Activated naive CD8-positive, alpha-beta T cell treated with anti-CD3 and anti-CD28 coated beads, Interleukin-2, amount 50 U/mL, for 16 hours (primary cell): Measurements from ENCODE around the gene ARL13B.
"Not testable (repeated sequence)": the region's sequence is repeated elsewhere in the genome, so short reads cannot be mapped to it uniquely, and the experiment has no call there.

Experiments
- DNase-seq: peaks from one replicate; pipeline ENCODE4 v3.0.0-alpha.2; 2020; ENCODE audit warnings: low read depth, low spot score

The ARL13B gene

GRCh38 chr3:93979850-93980676, at the start of gene ARL13B:
Gene ARL13B (plus strand): TSS chr3:93980155. CDS start chr3:93980424, 269 bp downstream.
- DNase-seq, result peak; percentile 89

- DNase-seq, result no peak
Measured at GRCh38 chr3:93931597-93932229, 48.2 kb upstream of the ARL13B start.

DNA sequence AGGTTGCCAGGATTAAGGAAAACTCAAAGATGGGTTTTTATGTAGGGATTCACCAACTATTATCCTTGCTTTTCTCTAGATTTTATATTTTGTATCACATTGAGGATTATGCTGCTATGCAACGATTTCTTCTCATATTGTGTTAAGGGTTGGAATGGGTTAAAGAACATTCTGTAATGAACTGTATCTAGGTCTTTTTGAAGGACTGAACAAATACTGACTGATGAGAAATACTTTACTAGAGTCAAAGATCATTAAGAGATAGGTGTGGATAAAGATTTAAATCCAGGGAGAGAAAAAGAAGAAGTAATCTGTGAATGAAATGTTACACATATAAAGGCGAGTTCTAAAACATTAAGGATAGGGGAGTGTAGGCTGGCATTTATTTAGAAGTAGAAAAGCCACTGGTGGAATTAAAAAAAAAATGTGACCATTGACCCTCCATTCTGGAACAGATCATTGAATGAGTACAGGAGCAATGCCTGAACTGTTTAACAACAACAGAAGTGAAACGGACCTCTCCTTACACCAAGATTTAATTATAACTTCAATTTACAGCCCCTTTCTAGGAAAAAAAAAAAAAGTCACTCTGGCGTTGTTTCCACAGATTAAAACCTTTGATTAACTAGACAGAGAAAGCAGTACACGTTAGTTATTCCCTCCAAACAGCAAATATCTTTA, 45.4 kb upstream of the ARL13B start:
- no peak for DNase-seq

GRCh38 chr3:93936549-93936948, 43.4 kb upstream of the ARL13B start:
- no peak for DNase-seq

DNA sequence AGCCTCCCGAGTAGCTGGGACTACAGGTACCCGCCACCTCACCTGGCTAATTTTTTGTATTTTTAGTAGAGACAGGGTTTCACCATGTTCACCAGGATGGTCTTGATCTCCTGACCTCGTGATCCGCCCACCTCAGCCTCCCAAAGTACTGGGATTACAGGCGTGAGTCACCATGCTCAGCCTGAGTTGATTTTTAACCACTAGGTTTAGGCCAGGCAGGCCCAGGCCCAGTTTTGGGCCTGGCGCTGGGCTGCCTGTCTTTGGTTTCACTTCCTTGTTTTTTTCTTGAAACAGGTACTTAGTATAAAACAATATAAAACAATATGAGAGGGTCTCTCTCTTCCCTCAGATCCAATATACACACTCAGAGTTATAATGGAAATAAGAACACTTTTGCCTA, 42.5 kb upstream of the ARL13B start:
- DNase-seq, result not testable (repeated sequence)

DNA sequence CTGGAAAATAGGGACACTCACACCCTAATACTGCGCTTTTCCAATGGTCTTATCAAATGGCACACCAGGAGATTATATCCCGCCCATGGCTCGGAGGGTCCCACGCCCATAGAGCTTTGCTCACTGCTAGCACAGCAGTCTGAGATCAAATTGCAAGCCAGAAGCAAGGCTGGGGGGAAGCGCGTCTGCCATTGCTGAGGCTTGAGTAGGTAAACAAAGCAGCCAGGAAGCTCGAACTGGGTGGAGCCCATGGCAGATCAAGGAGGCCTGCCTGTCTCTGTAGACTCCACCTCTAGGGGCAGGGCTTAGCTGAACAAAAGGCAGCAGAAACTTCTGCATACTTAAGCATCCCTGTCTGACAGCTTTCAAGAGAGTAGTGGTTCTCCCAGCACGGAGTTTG, 30.0 kb upstream of the ARL13B start:
- DNase-seq, result not testable (repeated sequence)

DNA sequence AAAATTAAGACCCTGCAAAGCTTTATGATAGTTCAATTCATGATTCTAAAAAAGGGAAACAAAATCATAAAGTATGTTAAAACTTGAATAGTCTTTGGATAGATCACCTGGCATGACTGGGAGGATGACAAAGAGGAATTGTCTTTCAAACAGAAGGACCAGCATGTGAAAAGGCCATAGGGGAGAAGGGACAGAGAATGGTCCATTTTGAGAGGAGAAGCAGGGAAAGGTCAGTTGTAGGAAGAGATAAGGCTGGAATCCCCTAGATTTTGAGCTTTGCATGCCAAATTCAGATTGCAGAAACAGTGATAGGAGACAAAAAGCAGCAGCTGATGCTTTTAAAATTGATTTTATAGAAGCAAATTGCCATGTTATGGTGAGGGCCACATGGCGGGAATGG, 18.9 kb upstream of the ARL13B start:
- no peak for DNase-seq

- DNase-seq, result no peak
Measured at GRCh38 chr3:93961489-93961888, 18.5 kb upstream of the ARL13B start.

DNA sequence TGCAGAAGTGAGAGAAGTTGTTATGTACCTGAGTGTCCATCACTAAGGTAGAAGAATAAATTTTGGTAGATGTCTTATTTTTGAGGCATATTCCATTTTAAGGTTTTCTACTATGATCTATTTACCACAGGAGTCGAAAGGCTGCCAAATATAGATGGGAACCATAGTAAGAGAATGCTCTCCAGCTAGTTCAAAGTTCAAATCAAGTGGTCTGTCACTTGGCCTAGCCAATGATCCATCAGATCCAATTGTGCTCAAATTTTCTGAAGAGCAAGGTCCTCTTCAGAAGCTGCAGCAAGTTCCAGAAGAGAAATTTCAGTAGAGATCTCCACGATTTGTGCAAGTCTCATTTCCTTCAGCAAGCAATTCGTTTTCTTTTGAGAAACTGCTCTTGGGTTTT, 17.2 kb upstream of the ARL13B start:
- DNase-seq, result no peak

GRCh38 chr3:93965106-93965505, 14.8 kb upstream of the ARL13B start:
- not testable (repeated sequence) for DNase-seq

- DNase-seq, result no peak
Measured at GRCh38 chr3:93969443-93969842, 10.5 kb upstream of the ARL13B start.

- DNase-seq, result no peak
Measured at GRCh38 chr3:93969997-93970396, 10.0 kb upstream of the ARL13B start.

DNA sequence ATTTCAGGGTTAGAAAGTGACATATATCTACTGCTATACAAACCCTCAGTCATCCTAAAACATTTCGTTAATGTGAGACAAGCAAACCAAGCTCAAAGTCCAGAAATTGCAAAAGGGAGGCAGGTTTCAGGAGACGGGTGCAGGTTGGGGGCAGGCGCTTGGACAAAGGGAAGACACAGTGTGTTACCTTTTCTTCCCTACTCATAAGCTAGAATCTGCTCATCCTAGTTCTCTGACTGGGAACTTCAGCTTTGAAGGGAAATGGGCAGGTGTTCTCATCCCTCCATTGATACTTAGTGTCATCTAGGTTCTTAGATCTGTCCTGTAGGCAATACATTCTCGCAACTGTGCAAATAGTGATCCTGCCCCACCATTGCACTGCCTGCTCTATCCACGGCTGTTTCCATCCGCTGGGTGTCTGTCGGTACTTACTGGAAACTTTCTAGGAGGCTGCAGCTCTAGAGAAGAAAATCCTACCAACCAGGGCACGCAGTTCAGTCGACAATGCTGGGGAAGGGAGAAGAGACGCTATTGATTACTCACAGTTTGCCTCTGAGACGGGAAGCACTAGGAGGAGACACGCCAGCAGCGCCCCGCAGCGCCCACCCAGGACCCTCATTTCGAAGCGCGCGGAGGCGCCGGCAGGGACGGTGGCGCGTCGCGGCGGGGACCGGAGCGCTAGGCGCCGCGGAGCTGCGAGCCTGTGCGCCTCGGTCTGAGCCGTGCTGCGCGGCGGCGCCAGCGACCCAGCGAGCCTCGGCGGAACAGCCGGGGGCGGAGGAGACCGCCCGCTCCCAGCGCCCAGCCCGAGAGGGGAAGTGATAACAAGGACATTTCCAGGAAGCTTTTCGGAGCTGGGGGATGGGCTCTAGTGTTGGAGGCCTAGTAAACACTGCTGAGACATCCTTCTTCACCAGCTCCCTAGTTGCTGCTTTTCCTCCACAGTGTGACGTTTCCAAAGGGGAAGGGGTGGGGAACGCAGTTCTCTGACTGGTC, 6.5 kb upstream of the ARL13B start, which contains the start of gene PROS1:
TSS of gene PROS1 (minus strand) at position 766 of the 996 bp plus-strand sequence. CDS start at position 619, 147 bp downstream.
- no peak for DNase-seq

- DNase-seq, result no peak
Measured at GRCh38 chr3:93981649-93982048, 1.7 kb downstream of the ARL13B start.

GRCh38 chr3:93983408-93983807, 3.5 kb downstream of the ARL13B start:
- no peak for DNase-seq

GRCh38 chr3:93984618-93985017, 4.7 kb downstream of the ARL13B start:
- no peak for DNase-seq

- DNase-seq, result no peak
Measured at GRCh38 chr3:93988283-93988682, 8.3 kb downstream of the ARL13B start.

GRCh38 chr3:93988764-93989163, 8.8 kb downstream of the ARL13B start:
- DNase-seq, result no peak

DNA sequence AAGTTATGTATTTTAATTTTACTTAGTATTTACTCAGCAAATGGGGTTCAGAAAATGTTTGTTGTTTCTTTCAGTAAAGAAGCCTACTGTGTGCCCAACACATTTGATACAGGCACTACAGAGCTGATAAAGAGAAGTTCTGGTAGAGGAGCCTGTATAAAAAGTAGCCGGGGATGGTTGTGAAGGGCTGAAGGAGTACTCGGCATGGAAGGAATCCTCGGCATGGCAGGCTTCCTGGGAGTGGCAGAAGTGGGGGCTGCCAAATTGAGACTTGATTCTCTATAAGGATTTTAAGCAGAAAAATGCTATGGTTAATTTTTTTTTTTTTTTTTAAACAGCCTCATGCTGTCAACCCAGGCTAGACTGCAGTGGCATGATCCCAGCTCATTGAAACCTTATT, 9.3 kb downstream of the ARL13B start:
- no peak for DNase-seq

GRCh38 chr3:93991631-93992030, 11.7 kb downstream of the ARL13B start:
- DNase-seq, result no peak

GRCh38 chr3:93992207-93992606, 12.3 kb downstream of the ARL13B start:
- no peak for DNase-seq
